Measurements from ENCODE around the gene SPINT1.

Gene SPINT1, protein sequence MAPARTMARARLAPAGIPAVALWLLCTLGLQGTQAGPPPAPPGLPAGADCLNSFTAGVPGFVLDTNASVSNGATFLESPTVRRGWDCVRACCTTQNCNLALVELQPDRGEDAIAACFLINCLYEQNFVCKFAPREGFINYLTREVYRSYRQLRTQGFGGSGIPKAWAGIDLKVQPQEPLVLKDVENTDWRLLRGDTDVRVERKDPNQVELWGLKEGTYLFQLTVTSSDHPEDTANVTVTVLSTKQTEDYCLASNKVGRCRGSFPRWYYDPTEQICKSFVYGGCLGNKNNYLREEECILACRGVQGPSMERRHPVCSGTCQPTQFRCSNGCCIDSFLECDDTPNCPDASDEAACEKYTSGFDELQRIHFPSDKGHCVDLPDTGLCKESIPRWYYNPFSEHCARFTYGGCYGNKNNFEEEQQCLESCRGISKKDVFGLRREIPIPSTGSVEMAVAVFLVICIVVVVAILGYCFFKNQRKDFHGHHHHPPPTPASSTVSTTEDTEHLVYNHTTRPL

GRCh38 chr15:40843885-40844695 lies at the start of gene SPINT1:
Gene SPINT1 (plus strand): TSS chr15:40844048. CDS start chr15:40844555, 507 bp downstream.
- DNase-seq (ENCODE audit: low read depth): no peak

DNA sequence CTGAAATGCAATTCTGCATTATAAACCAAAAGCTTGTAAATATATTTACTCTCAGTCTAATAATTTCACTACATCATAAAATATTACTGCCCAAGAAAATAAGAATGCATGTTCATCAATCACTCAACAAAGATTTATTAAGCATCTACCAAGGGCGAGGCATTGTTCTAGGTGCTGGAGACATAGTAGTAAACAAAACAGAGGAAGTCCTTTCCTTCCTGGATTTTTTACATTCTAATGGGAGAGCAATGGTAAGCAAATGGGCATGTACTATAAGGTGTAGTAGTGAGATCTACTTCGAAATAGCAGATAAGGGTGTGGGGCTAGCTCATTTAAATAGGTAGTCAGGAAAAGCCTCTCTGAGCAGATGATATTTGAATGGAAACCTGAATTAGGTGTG lies 47.8 kb upstream of the SPINT1 start:
- DNase-seq (ENCODE audit: low read depth): no peak

DNA sequence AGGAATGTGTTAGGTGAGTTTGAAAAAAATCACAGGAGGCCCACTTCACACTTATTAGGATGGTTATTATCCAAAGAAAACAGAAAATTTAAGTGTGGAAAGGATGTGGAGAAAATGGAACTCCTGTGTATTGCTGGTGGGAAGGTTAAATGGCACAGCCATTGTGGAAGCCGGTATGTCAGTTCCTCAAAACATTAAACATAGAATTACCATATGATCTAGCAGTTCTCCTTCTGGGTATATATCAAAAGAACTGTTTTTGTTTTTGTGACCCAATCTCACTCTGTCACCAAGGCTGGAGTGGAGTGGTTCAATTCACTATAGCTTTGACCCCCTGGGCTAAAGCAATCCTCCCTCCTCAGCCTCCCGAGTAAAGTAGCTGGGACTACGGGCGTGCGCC lies 47.3 kb upstream of the SPINT1 start:
- DNase-seq (ENCODE audit: low read depth): no peak

GRCh38 chr15:40799523-40799922 lies 44.3 kb upstream of the SPINT1 start:
- no peak for DNase-seq (ENCODE audit: low read depth)

DNA sequence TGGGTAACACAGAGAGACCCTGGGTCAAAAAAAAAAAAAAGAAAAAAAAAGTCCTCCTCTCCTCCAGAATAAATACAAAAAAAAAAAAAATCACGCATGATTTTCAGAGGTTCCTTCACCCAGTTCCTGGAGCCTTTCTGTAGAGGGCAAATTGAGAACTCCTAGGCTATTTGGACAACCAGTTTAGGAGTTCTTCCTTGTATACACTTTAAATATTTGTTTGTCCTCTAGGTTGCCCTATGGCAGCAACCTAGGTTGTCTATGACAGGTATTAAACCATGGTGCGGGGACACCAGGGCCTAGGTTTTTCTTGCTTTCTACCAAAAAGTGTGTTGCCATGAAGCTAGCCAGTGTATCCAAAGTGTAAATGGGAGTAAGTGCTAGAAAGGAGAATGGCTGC lies 40.8 kb upstream of the SPINT1 start:
- no peak for DNase-seq (ENCODE audit: low read depth)

GRCh38 chr15:40803688-40804087 lies 40.2 kb upstream of the SPINT1 start:
- no peak for DNase-seq (ENCODE audit: low read depth)

- DNase-seq (ENCODE audit: low read depth): no peak
Observed at GRCh38 chr15:40806672-40807027, 37.2 kb upstream of the SPINT1 start.

- peak; percentile 99 for DNase-seq (ENCODE audit: low read depth)
Observed at GRCh38 chr15:40807028-40807887, 36.6 kb upstream of the SPINT1 start, which contains the start of the genes DNAJC17 and ZFYVE19. Gene DNAJC17 (minus strand): TSS chr15:40807473. CDS start chr15:40807446, 27 bp downstream. Gene ZFYVE19 (plus strand): TSS chr15:40807089. CDS start chr15:40807590, 501 bp downstream.

DNA sequence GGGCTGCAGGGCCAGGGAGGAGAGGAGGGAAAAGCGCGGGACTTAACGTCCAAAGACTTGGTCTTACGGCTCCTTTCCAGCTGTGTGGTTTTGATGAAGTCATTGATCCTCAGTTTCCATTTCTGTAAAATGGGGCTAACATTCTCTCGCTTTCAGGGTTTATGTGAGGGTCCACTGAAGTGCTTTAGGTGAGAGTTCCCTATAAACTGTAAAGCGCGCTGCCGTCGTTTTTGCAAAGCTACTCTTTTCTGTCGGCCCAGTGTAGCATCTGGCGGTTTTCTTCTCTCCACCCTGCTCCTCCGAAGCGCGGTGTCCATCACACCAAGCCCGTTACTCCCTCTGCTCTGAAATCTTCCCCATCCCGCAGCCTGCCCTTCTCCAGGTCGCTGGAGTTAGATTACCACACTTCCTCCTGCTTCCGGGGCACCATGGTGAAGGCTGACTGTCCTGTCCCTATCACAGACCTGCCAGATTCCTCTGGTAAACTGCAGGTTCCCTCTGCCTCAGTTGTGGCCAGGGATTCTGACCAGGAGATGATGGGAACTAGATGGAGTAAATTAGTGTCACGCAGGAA lies 35.9 kb upstream of the SPINT1 start:
- no peak for DNase-seq (ENCODE audit: low read depth)

DNA sequence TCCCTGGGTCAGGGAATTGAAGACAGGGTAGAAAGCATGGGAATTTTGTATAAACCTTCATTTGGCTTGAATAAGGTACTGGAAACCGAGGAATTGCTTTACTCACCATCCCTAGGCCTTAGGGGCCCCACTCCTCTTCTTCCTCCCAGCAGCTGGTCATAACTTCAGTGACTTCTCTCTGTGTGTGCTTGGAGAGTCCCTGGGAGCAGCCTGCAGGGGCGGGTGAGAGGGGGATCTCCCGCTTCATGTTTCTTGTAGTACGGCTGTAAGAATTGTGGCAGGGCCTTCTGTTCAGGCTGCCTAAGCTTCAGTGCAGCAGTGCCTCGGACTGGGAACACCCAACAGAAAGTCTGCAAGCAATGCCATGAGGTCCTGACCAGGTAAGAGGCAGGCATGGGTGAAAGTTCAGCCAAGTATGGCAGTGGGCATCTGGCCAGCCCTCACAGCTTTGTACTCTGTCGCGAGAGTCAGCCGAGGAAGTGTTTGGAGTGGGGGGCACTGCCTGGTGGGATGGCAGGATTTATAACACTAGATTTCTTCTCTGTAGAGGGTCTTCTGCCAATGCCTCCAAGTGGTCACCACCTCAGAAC lies 34.9 kb upstream of the SPINT1 start:
- no peak for DNase-seq (ENCODE audit: low read depth)

GRCh38 chr15:40812721-40813425 lies 31.0 kb upstream of the SPINT1 start:
- no peak for DNase-seq (ENCODE audit: low read depth)

DNA sequence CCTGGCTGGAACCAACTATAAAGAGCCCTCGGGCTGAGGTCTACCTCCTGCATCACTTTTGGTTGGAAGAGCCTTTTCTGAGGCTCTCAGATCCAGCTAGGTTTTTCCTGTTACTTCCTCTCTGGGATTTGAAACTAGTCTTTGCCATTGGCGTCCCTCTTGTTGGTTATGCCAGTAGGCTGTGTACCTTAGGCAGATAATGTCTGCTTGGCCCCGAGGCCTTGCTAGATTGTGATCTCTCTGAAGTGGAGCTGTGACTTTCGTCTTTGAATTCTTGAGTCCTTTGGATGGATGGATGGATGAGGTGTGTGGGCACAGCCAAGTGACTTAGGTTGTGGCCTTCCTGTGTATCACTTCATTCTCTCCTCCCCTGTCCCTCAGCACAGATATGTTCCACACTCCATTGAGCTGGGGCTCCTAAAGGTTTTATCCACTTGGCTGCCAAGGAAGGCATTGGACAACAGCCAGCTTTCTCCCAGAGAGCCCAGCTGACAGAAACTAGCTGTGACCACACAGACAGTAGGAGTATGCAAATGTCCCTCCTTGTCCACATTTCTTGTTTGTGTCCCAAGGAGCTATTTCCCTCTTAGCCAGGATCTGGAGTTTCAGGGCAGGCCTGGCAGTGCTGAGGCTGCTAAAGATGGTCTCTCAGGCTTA lies 28.7 kb upstream of the SPINT1 start:
- DNase-seq (ENCODE audit: low read depth): no peak

- DNase-seq (ENCODE audit: low read depth): no peak
Observed at GRCh38 chr15:40819048-40819447, 24.8 kb upstream of the SPINT1 start.

- DNase-seq (ENCODE audit: low read depth): no peak
Observed at GRCh38 chr15:40821195-40821594, 22.7 kb upstream of the SPINT1 start.

GRCh38 chr15:40823572-40824343 lies 20.1 kb upstream of the SPINT1 start:
- no peak for DNase-seq (ENCODE audit: low read depth)

GRCh38 chr15:40825661-40826422 lies 18.0 kb upstream of the SPINT1 start:
- DNase-seq (ENCODE audit: low read depth): no peak

GRCh38 chr15:40826423-40827075 lies 17.3 kb upstream of the SPINT1 start:
- no peak for DNase-seq (ENCODE audit: low read depth)

Data from stromal cell of bone marrow (primary cell).